ENCODE results near the gene ACAP1.

- TF ChIP-seq CTCF (IDR thresholded peaks at IDR 0.05): peak in 1 of 4 experiments; percentile 5
- no peak for TF ChIP-seq POLR2AphosphoS5 (IDR thresholded peaks at IDR 0.05)
- no peak for TF ChIP-seq POLR2A (IDR thresholded peaks at IDR 0.05)
These were observed 7.4 kb upstream of the ACAP1 start, which contains the start of gene NEURL4 for GRCh38 chr17:7328840-7329373.
